Naive thymus-derived CD4-positive, alpha-beta T cell (primary cell): ENCODE measurements around the gene TMEM233. TPM values are rescaled to one million over a fixed set of nuclear protein-coding genes. Genes with fewer than 3 reads are reported as not detected.
A peak's percentile ranks its signal among the peaks of the same experiment; 100 is the strongest.

Experiments
- ATAC-seq: fragments of 150-1000 bp; cut with Tn5 transposase; 2 replicates; pipeline ENCODE4 v1.10.0; 2021; ENCODE audit warnings: mild to moderate bottlenecking, moderate library complexity
- CTCF ChIA-PET: fragments of 350-600 bp; sonication (Branson Sonifier 250); formaldehyde crosslinking; loops from one replicate; lab custom pipeline; 2021; ENCODE audit warnings: antibody characterized with exemption; lab: Charles Lee
- POLR2A ChIA-PET: fragments of 350-600 bp; sonication (Branson Sonifier 250); formaldehyde crosslinking; loops from one replicate; lab custom pipeline; 2021; ENCODE audit warnings: antibody characterized with exemption, inconsistent platforms; lab: Charles Lee
- DNase-seq, 9 donors: peaks; one replicate each; pipeline versions ENCODE4 v3.0.0 to v3.0.0-alpha.2; 2020 to 2022; ENCODE audit warnings: mixed read lengths in 1 of 9
- H3K27ac ChIP-seq: one replicate; pipeline ENCODE4 v1.7.0; 2013; ENCODE audit warnings: mild to moderate bottlenecking, low read depth, low read length, moderate library complexity
- H3K27me3 ChIP-seq, 2 donors: one replicate each; pipeline ENCODE4 v1.7.0; 2013; ENCODE audit warnings: low read length in 2 of 2, mild to moderate bottlenecking in 2 of 2, moderate library complexity in 2 of 2; ENCODE audit not compliant: control insufficient read depth in 2 of 2, insufficient read depth in 2 of 2
- H3K36me3 ChIP-seq, 3 experiments: 1 replicate in 2 of 3; 2 replicates in 1 of 3; pipeline ENCODE4 v1.7.0; 2013; ENCODE audit warnings: low read length in 3 of 3, mild to moderate bottlenecking in 3 of 3, moderate library complexity in 1 of 3; ENCODE audit not compliant: insufficient read depth in 3 of 3, control insufficient read depth in 2 of 3
- H3K4me1 ChIP-seq, 2 donors: one replicate each; pipeline ENCODE4 v1.7.0; 2013; ENCODE audit warnings: low read length in 2 of 2, mild to moderate bottlenecking in 2 of 2, moderate library complexity in 1 of 2; ENCODE audit not compliant: control insufficient read depth in 2 of 2, insufficient read depth in 2 of 2
- H3K4me3 ChIP-seq: 2 replicates; pipeline ENCODE4 v1.7.0; 2013; ENCODE audit warnings: mild to moderate bottlenecking, low read length
- H3K9me3 ChIP-seq, 3 experiments: 1 replicate in 2 of 3; 2 replicates in 1 of 3; pipeline ENCODE4 v1.7.0; 2013; ENCODE audit warnings: low read length in 3 of 3; ENCODE audit not compliant: control insufficient read depth in 2 of 3
- H3K27ac Mint-ChIP-seq, 9 donors: one replicate each; pipeline ENCODE4 v1.8.0; 2020 to 2022; ENCODE audit warnings: mixed read lengths in 9 of 9, mild to moderate bottlenecking in 8 of 9, moderate library complexity in 5 of 9, inconsistent platforms in 2 of 9
- H3K27me3 Mint-ChIP-seq, 5 donors: one replicate each; pipeline ENCODE4 v1.8.0; 2021 to 2022; ENCODE audit warnings: mixed read lengths in 5 of 5, mild to moderate bottlenecking in 1 of 5
- H3K36me3 Mint-ChIP-seq, 5 donors: one replicate each; pipeline ENCODE4 v1.8.0; 2020 to 2022; ENCODE audit warnings: mixed read lengths in 5 of 5, mild to moderate bottlenecking in 3 of 5, inconsistent platforms in 1 of 5
- H3K4me1 Mint-ChIP-seq, 7 donors: one replicate each; pipeline ENCODE4 v1.8.0; 2020 to 2022; ENCODE audit warnings: mixed read lengths in 7 of 7, mild to moderate bottlenecking in 3 of 7, inconsistent platforms in 1 of 7
- H3K4me3 Mint-ChIP-seq, 10 donors: one replicate each; pipeline ENCODE4 v1.8.0; 2020 to 2022; ENCODE audit warnings: mild to moderate bottlenecking in 10 of 10, mixed read lengths in 10 of 10, moderate library complexity in 6 of 10, inconsistent platforms in 2 of 10
- H3K9me3 Mint-ChIP-seq, 11 donors: one replicate each; pipeline ENCODE4 v1.8.0; 2020 to 2022; ENCODE audit warnings: mixed read lengths in 11 of 11, mild to moderate bottlenecking in 4 of 11, inconsistent platforms in 1 of 11, moderate library complexity in 1 of 11
- intact Hi-C, 2 donors: fragments of 100-400 bp; cut with micrococcal nuclease; formaldehyde crosslinking; loops; one replicate each; pipeline ENCODE4 v1.15.1; 2023
- polyA plus RNA-seq, 2 donors: library from polyadenylated mRNA; unstranded; fragments of 300-500 nt; fragmentation: Illumina TruSeq; gene quantifications; one replicate each; pipeline ENCODE4 v1.2.3, GENCODE V29; 2021
- total RNA-seq, 6 experiments: library from RNA in 5 of 6; stranded (reverse) in 5 of 6; gene quantifications; 1 replicate in 5 of 6; 2 replicates in 1 of 6; pipeline ENCODE4 v1.2.3 and lab custom pipeline; 2021 to 2026

Gene TMEM233
- total and polyA plus RNA-seq, 7 experiments from 2014 or later = not detected

- ATAC-seq (no peak), DNase-seq (no peak)
- Mint-ChIP-seq H3K27ac (no peak overlapping the region), H3K9me3 (peaks cover 0 to 1% (median 0%) of the 10 kb centered on the region in 11 donors), H3K27me3 (no peaks in the 10 kb centered on the region), H3K4me3 (no peak overlapping the region), H3K36me3 (peaks cover 0 to 6% (median 0%) of the 10 kb centered on the region in 5 donors), H3K4me1 (no peaks in the 10 kb centered on the region)
- Histone ChIP-seq H3K36me3 (no peaks in the 10 kb centered on the region), H3K9me3 (no peaks in the 10 kb centered on the region), H3K4me1 (no peaks in the 10 kb centered on the region), H3K27ac (no peak overlapping the region), H3K27me3 (no peaks in the 10 kb centered on the region), H3K4me3 (no peak overlapping the region)
- intact Hi-C loops = no loop called here
- ChIA-PET CTCF (no interaction called here), POLR2A (no interaction called here)
Observed at GRCh38 chr12:119689935-119690500, 96.4 kb downstream of the TMEM233 start.

GRCh38 chr12:119691202-119691810 is 97.7 kb downstream of the TMEM233 start:
- no peaks in the 10 kb centered on the region for H3K36me3 ChIP-seq
- ChIA-PET POLR2A (no interaction called here), CTCF (no interaction called here)
- no peak for DNase-seq
- peaks cover 0 to 4% (median 0%) of the 10 kb centered on the region in 5 donors for H3K36me3 Mint-ChIP-seq
- H3K4me1 Mint-ChIP-seq = no peaks in the 10 kb centered on the region
- ATAC-seq = no peak
- no peaks in the 10 kb centered on the region for H3K4me1 ChIP-seq
- no peaks in the 10 kb centered on the region for H3K27me3 ChIP-seq
- no peaks in the 10 kb centered on the region for H3K27me3 Mint-ChIP-seq
- H3K4me3 Mint-ChIP-seq = no peak overlapping the region
- intact Hi-C loops = no loop called here
- peak overlapping the region in 1 of 9 donors; percentile 21 for H3K27ac Mint-ChIP-seq
- H3K9me3 Mint-ChIP-seq = peaks cover 0 to 1% (median 0%) of the 10 kb centered on the region in 11 donors
- H3K9me3 ChIP-seq = no peaks in the 10 kb centered on the region
- H3K27ac ChIP-seq = no peak overlapping the region
- H3K4me3 ChIP-seq = no peak overlapping the region

GRCh38 chr12:119692410-119692809 is 98.8 kb downstream of the TMEM233 start:
- no peaks in the 10 kb centered on the region for H3K27me3 ChIP-seq
- Mint-ChIP-seq H3K36me3 (peaks cover 0 to 10% (median 0%) of the 10 kb centered on the region in 5 donors), H3K4me3 (no peak overlapping the region), H3K27me3 (peaks cover 0 to 3% (median 0%) of the 10 kb centered on the region in 5 donors), H3K9me3 (peaks cover 0 to 1% (median 0%) of the 10 kb centered on the region in 11 donors), H3K27ac (no peak overlapping the region), H3K4me1 (no peaks in the 10 kb centered on the region)
- ATAC-seq (no peak), DNase-seq (no peak)
- no peaks in the 10 kb centered on the region for H3K9me3 ChIP-seq
- intact Hi-C loops = no loop called here
- POLR2A ChIA-PET = no interaction called here
- H3K36me3 ChIP-seq = no peaks in the 10 kb centered on the region
- no peak overlapping the region for H3K27ac ChIP-seq
- H3K4me1 ChIP-seq = no peaks in the 10 kb centered on the region
- CTCF ChIA-PET = no interaction called here
- no peak overlapping the region for H3K4me3 ChIP-seq

Other genes starting within 250 kb of the TMEM233 start
- 10 to 100 TPM; 23.5 to 48.7 (median 43.3) TPM for gene PRKAB1, start 74.4 kb downstream of the TMEM233 start, total RNA-seq
- 10 to 100 TPM; 35.9 to 54.7 TPM for gene PRKAB1, start 74.4 kb downstream of the TMEM233 start, polyA plus RNA-seq